K562 (cell line): ENCODE data around the gene SVBP. TPM values are rescaled to one million over a fixed set of nuclear protein-coding genes. Genes with fewer than 3 reads are reported as not detected.
A peak's percentile ranks its signal among the peaks of the same experiment; 100 is the strongest.

Experiments used
- HEY1 ChIP-seq: fragments of 250-450 bp; sonication (Bioruptor Pico); IDR thresholded peaks from 2 replicates; pipeline ENCODE4 v1.5.0; 2020; ENCODE audit warnings: mild to moderate bottlenecking, moderate library complexity, borderline replicate concordance
- MCM3 ChIP-seq: fragments of 450-650 bp; IDR thresholded peaks from 2 replicates; pipeline ENCODE4 v1.6.1; 2016
- NR2C1 ChIP-seq, 2 experiments: fragments of 450-650 bp; IDR thresholded peaks; 2 replicates each; pipeline ENCODE4 v1.6.1; 2017; ENCODE audit warnings: mild to moderate bottlenecking in 2 of 2, antibody characterized with exemption in 1 of 2, inconsistent platforms in 1 of 2, missing compliant biosample characterization in 1 of 2, missing genetic modification characterization in 1 of 2
- PCBP1 ChIP-seq: fragments of 200-400 bp; formaldehyde crosslinking; IDR thresholded peaks from 2 replicates; pipeline ENCODE4 v1.6.1; 2018; ENCODE audit warnings: mild to moderate bottlenecking, low read depth, low read length; ENCODE audit not compliant: poor library complexity, severe bottlenecking
- TAF9B ChIP-seq: fragments of 450-650 bp; IDR thresholded peaks from 2 replicates; pipeline ENCODE4 v1.6.1; 2018; ENCODE audit warnings: mild to moderate bottlenecking; ENCODE audit not compliant: partially characterized antibody
- ZNF354B ChIP-seq: fragments of 250-450 bp; sonication (Bioruptor Pico); IDR thresholded peaks from 2 replicates; pipeline ENCODE4 v1.4.0; 2020
- ZNF707 ChIP-seq: fragments of 250-450 bp; sonication (Bioruptor Pico); conservative IDR thresholded peaks from 2 replicates; pipeline ENCODE4 v1.8.0; 2022; ENCODE audit warnings: inconsistent platforms, mild to moderate bottlenecking, moderate library complexity
- polyA plus RNA-seq, 8 experiments: library from polyadenylated mRNA; depleted of rRNA in 4 of 8; stranded (reverse) in 5 of 8; unstranded in 3 of 8; fragments of >200 nt; fragmentation: Nextera tagmentation in 2 of 8; fragmentation: Illumina TruSeq in 1 of 8; extraction: Ambion mirVana in 2 of 8; extraction: Trizol in 1 of 8; gene quantifications; 2 replicates each; pipeline versions ENCODE4 v1.2.1 to v1.2.3, GENCODE V29; 2011 to 2014; ENCODE audit warnings: inconsistent platforms in 1 of 8, missing spikeins in 1 of 8
- total RNA-seq, 7 experiments: library from RNA; depleted of rRNA in 6 of 7; stranded (reverse); fragments of >200 nt in 6 of 7; fragmentation: Illumina TruSeq in 2 of 7; extraction: Trizol in 2 of 7; gene quantifications; 2 replicates each; pipeline versions ENCODE4 v1.2.1 to v1.2.3, GENCODE V29; 2011 to 2021; ENCODE audit warnings: low replicate concordance in 1 of 7
- TF ChIP-seq, protein P1 (sequence below): sonication (generic); formaldehyde crosslinking; IDR thresholded peaks from 2 replicates; pipeline ENCODE4 v1.9.0; 2022; ENCODE audit warnings: mild to moderate bottlenecking, missing genetic modification reagents
- TF ChIP-seq, protein P2 (sequence below): sonication (generic); formaldehyde crosslinking; IDR thresholded peaks from 2 replicates; pipeline ENCODE4 v1.8.0; 2022; ENCODE audit warnings: mild to moderate bottlenecking, missing genetic modification reagents
- TF ChIP-seq, protein P3 (sequence below), 2 experiments: fragments of 450-650 bp; conservative IDR thresholded peaks; 2 replicates each; pipeline ENCODE4 v1.6.1; 2017; ENCODE audit warnings: mild to moderate bottlenecking in 2 of 2, moderate library complexity in 2 of 2
- TF ChIP-seq, protein P4 (sequence below), 2 experiments: fragments of 450-650 bp in 1 of 2; sonication (generic) in 1 of 2; formaldehyde crosslinking in 1 of 2; IDR thresholded peaks; 2 replicates each; pipeline versions ENCODE4 v1.7.1 to v1.9.0; 2016 to 2022; ENCODE audit warnings: inconsistent platforms in 1 of 2, mild to moderate bottlenecking in 1 of 2, missing genetic modification reagents in 1 of 2
- TF ChIP-seq, protein P5 (sequence below), 2 experiments: IDR thresholded peaks; 2 replicates each; pipeline ENCODE4 v1.6.1; 2011; ENCODE audit warnings: borderline replicate concordance in 1 of 2, control low read depth in 1 of 2, low read depth in 1 of 2, low read length in 1 of 2, mild to moderate bottlenecking in 1 of 2, mixed read lengths in 1 of 2, moderate library complexity in 1 of 2; ENCODE audit not compliant: insufficient read depth in 1 of 2, insufficient read length in 1 of 2, poor library complexity in 1 of 2, severe bottlenecking in 1 of 2; ENCODE audit errors: extremely low read depth in 1 of 2

Gene SVBP
- total and polyA plus RNA-seq, 9 of the 15 experiments (the other 6 are each of a cell fraction or from before 2014, with no cell fraction given): 31.7 to 49.7 (median 40.0) TPM

DNA sequence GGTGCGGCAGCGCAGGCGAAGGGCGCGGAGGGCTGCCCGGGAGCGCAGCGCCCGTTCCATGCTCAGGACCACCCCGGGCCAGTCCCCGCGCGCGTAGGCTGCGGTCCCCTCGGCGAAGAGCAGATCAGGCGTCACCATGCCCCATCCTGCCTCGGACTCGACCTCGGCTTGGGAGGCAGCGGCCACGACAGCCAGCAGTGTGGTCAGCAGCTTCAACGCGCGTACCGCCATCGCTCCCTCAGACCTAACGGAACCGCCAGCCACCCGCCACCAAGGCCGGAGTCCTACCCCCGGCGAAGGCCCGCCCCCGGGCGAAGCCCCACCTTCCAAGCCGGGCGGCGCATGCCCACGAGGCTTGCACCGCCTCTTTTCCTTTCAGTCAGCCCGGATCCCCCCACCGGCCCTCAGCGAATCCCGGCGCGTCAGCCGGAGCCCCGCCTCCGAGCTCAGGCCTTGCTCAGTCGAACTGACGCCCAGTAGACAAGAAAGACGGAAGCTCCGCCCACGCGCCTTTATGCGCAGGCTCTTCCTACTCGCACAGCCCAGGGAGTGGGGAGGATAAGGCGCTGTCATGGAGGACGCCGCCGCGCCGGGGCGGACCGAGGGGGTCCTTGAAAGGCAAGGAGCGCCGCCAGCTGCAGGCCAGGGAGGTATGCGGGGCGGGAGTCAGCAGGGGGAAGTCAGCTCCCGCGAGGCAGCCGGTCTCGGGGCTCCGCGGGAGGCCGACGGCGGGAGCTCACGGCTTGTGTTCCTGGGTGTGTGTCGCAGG, 50.3 kb downstream of the SVBP start, which contains the start of the genes C1orf50 and P3H1 (continued):
- TF ChIP-seq, protein P1, sequence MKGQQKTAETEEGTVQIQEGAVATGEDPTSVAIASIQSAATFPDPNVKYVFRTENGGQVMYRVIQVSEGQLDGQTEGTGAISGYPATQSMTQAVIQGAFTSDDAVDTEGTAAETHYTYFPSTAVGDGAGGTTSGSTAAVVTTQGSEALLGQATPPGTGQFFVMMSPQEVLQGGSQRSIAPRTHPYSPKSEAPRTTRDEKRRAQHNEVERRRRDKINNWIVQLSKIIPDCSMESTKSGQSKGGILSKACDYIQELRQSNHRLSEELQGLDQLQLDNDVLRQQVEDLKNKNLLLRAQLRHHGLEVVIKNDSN: peak; percentile 64
- TF ChIP-seq MCM3 (no peak), PCBP1 (peak; percentile 75), TAF9B (no peak), HEY1 (CRISPR knock-in tag) (no peak), ZNF354B (CRISPR knock-in tag) (no peak), NR2C1 (IDR thresholded peaks at IDR 0.05) (no peak), NR2C1 (tag; IDR thresholded peaks at IDR 0.05) (no peak), ZNF707 (CRISPR knock-in tag) (no peak)
- TF ChIP-seq, protein P2, sequence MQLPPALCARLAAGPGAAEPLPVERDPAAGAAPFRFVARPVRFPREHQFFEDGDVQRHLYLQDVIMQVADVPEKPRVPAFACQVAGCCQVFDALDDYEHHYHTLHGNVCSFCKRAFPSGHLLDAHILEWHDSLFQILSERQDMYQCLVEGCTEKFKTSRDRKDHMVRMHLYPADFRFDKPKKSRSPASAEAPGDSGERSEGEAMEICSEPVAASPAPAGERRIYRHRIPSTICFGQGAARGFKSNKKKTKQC (CRISPR knock-in tag): peak; percentile 45; the same call in 1 of the 2 replicates
- TF ChIP-seq, protein P3, sequence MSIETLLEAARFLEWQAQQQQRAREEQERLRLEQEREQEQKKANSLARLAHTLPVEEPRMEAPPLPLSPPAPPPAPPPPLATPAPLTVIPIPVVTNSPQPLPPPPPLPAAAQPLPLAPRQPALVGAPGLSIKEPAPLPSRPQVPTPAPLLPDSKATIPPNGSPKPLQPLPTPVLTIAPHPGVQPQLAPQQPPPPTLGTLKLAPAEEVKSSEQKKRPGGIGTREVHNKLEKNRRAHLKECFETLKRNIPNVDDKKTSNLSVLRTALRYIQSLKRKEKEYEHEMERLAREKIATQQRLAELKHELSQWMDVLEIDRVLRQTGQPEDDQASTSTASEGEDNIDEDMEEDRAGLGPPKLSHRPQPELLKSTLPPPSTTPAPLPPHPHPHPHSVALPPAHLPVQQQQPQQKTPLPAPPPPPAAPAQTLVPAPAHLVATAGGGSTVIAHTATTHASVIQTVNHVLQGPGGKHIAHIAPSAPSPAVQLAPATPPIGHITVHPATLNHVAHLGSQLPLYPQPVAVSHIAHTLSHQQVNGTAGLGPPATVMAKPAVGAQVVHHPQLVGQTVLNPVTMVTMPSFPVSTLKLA (conservative IDR thresholded peaks at IDR 0.05): peak; percentile 74 to 86
- TF ChIP-seq, protein P4, sequence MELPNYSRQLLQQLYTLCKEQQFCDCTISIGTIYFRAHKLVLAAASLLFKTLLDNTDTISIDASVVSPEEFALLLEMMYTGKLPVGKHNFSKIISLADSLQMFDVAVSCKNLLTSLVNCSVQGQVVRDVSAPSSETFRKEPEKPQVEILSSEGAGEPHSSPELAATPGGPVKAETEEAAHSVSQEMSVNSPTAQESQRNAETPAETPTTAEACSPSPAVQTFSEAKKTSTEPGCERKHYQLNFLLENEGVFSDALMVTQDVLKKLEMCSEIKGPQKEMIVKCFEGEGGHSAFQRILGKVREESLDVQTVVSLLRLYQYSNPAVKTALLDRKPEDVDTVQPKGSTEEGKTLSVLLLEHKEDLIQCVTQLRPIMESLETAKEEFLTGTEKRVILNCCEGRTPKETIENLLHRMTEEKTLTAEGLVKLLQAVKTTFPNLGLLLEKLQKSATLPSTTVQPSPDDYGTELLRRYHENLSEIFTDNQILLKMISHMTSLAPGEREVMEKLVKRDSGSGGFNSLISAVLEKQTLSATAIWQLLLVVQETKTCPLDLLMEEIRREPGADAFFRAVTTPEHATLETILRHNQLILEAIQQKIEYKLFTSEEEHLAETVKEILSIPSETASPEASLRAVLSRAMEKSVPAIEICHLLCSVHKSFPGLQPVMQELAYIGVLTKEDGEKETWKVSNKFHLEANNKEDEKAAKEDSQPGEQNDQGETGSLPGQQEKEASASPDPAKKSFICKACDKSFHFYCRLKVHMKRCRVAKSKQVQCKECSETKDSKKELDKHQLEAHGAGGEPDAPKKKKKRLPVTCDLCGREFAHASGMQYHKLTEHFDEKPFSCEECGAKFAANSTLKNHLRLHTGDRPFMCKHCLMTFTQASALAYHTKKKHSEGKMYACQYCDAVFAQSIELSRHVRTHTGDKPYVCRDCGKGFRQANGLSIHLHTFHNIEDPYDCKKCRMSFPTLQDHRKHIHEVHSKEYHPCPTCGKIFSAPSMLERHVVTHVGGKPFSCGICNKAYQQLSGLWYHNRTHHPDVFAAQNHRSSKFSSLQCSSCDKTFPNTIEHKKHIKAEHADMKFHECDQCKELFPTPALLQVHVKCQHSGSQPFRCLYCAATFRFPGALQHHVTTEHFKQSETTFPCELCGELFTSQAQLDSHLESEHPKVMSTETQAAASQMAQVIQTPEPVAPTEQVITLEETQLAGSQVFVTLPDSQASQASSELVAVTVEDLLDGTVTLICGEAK (IDR thresholded peaks at IDR 0.05): no peak
- TF ChIP-seq, protein P4 (CRISPR knock-in tag; IDR thresholded peaks at IDR 0.05): no peak
- TF ChIP-seq, protein P5, sequence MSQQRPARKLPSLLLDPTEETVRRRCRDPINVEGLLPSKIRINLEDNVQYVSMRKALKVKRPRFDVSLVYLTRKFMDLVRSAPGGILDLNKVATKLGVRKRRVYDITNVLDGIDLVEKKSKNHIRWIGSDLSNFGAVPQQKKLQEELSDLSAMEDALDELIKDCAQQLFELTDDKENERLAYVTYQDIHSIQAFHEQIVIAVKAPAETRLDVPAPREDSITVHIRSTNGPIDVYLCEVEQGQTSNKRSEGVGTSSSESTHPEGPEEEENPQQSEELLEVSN (IDR thresholded peaks at IDR 0.05; ENCODE audit: borderline replicate concordance in 1 of 2, extremely low read depth in 1 of 2, insufficient read depth in 1 of 2, insufficient read length in 1 of 2, low read depth in 1 of 2, low read length in 1 of 2, poor library complexity in 1 of 2, severe bottlenecking in 1 of 2): peak in 1 of 2 experiments; percentile 56
